Left colon (tissue), 2 donors: ENCODE measurements around the gene POU2AF2. TPM values are rescaled to one million over a fixed set of nuclear protein-coding genes. Genes with fewer than 3 reads are reported as not detected.
"Not testable (repeated sequence)": the region's sequence is repeated elsewhere in the genome, so short reads cannot be mapped to it uniquely, and the experiment has no call there.

Experiments
- ATAC-seq: fragments of 200-7000 bp; cut with Tn5 transposase; one replicate; pipeline ENCODE4 v1.9.1; 2020; ENCODE audit warnings: mild to moderate bottlenecking, moderate library complexity
- DNase-seq, 2 donors: peaks; one replicate each; pipeline ENCODE4 v3.0.0-alpha.2; 2020
- intact Hi-C, 2 donors: fragments of 100-400 bp; cut with DNase I in 1 of 2; cut with micrococcal nuclease in 1 of 2; formaldehyde crosslinking; loops; one replicate each; pipeline versions ENCODE4 v1.11.2 to v1.14.0; 2022; cut with DNase I, micrococcal nuclease
- long read RNA-seq: library from polyadenylated mRNA; unstranded; transcript quantifications from one replicate; pipeline ENCODE4 v2.0.0, GENCODE V29; 2021
- total RNA-seq, 2 donors: library from RNA; stranded (reverse); fragmentation: NEBNext Ultra II Directional; extraction: Animal tissue kit (Norgen Biotek cat#: 25700); gene quantifications; one replicate each; pipeline ENCODE4 v1.2.1, GENCODE V29; 2021
- donor health status: DM: no; HTN: no; CAD: no.
- donor health status: DM: yes; HTN: yes; CAD: no.

POU2AF2 gene, protein sequence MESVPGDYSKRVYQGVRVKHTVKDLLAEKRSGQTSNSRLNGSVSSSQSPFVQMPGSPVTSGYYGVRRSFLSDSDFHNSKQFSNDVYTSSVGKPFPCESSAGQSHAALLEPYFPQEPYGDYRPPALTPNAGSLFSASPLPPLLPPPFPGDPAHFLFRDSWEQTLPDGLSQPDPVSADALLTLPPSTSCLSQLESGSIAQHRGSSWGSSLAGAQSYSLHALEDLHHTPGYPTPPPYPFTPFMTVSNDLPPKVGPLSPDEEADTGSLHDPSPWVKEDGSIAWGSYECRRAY
- total RNA-seq, result 1 to 10 TPM; 1.4 to 1.5 TPM
- long read RNA-seq, result 0 reads

DNA sequence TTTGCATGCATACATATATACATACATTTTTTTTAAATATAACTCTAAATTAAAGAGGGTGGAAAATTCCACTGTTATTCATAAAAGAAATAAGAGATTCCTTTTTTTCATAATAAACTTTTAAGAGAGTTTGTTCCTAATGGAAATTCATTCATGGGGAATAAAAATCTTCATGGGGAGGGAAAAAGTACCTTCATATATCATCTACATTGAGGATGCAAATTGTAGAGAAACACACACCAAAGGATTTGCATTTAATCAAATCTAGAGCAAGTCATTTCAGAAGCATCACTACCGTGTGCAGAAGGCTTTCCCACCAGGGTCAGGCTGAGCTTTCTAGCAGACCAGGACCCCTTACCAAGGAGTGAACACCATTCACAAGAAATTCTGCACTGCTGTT, at the start of gene POU2AF2:
Gene POU2AF2 (plus strand): TSS at position 301 of the 400 bp plus-strand sequence. CDS start 129 bp downstream, outside the sequence.
- DNase-seq, result no peak
- ATAC-seq, result no peak
- intact Hi-C loops, result no loop called here

DNA sequence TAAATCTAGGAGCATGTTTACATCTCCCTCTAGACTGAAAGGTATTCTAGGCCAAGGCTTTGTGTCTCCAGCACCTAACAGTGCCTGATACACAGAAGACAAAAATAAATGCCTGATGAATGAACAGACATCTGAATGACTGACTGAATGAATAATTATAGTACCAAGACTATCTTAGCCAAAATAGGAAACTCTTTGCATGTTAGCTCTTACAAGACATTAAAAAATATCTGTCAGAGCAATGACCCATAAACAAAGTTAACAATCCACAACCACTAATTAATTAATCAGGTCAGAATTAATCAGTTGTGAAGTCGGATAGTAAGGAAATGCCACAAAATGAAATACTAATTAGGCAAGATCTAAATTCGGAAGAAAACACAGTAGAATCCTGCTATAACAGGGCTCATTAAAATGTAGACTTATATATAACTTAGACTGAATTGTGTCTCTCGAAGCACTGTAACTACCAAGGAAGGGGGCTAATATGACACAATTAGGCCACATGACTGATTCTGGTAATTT, 45.5 kb upstream of the POU2AF2 start:
- ATAC-seq (no peak), DNase-seq (no peak)
- intact Hi-C loops, result no loop called here

DNA sequence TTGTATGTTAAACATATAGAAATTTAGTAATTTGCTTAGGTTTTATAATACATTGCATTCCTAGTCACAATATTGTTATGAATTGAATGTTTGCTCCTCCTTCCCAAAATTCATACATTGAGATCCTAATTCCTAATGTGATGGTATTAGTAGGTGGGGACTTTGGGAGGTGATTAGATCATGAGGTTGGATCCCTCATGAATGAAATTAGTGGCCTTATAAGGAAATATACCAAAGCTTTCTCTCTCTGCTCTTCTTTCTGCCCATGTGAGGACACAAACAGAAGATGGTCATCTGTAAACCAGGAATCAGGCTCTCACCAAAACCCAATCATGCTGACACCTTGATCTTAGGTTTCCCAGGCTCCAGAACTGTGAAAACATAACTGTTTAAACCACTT, 41.3 kb upstream of the POU2AF2 start:
- ATAC-seq, result no peak
- DNase-seq, result no peak
- intact Hi-C loops, result no loop called here

DNA sequence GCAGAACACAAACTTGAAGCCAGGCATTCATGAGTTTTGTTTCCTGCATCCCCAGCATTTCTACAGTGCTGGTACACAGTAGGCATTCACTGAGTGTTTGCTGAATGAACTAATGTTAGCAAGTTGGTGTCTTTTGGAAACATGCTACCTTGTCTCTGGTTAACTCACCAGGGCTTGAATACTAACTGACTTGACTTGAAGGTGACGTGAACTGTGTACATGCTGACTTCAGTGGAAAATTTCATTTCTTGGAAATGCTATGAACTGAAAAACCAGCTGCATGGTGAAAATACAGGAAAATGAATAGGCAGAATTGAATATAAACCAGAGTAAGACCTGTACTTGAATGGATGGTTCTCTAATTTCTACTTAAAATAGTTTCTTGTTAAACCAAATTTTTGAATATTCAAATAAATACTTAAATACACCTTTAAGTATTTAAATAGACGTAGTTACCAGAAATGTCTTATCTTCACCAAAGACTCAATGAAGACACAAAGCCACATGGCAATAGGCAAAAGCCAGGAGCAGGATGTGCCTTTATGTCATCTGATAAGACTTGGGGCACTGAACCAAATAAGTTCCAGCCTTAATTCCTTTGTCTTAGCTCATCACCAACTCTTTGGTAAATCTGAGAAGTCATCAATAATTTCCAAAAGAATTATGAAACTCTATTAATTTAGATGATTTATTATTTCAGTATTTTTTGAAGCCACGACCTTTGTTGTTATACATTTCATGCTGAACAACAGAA, 39.7 kb upstream of the POU2AF2 start:
- intact Hi-C loops, result no loop called here
- ATAC-seq (no peak), DNase-seq (no peak)

DNA sequence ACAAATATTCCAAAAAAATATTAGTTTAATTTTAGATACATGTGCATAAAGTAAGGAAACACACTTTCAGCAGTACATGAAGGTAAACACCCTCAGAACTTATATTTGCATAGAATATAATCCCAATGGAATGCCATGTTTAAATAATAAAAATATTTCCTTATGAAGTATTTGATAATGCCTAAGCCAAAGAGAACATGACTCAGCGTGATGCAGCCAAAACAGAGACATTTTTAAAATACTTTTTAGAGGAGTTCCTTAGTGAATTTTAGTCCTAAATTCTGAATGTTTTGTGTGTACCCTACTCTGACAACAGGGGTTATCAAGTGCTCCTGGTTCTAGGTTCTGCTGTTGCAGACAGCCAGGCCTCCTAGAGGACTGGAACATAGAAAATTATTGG, 39.1 kb upstream of the POU2AF2 start:
- DNase-seq, result no peak
- no peak for ATAC-seq
- intact Hi-C loops, result no loop called here

DNA sequence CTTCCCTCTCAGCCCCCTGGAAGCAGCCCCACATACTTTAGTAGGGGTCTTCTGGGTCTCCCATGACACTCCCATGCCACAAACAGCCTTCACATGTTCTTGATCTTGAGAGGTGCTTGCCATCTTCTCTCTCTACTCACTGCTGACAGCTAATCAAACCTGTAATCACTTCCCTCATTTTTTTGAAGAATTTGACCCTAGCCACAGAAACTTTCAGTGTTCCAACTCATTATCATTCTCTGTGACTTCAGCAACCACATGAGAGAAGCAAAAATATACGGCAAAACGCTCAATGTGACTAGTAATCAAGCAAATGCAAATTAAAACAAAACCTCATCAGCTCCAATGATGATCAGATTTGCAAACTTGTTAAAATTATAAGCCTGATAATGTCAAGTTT, 38.3 kb upstream of the POU2AF2 start:
- intact Hi-C loops, result no loop called here
- ATAC-seq, result no peak

DNA sequence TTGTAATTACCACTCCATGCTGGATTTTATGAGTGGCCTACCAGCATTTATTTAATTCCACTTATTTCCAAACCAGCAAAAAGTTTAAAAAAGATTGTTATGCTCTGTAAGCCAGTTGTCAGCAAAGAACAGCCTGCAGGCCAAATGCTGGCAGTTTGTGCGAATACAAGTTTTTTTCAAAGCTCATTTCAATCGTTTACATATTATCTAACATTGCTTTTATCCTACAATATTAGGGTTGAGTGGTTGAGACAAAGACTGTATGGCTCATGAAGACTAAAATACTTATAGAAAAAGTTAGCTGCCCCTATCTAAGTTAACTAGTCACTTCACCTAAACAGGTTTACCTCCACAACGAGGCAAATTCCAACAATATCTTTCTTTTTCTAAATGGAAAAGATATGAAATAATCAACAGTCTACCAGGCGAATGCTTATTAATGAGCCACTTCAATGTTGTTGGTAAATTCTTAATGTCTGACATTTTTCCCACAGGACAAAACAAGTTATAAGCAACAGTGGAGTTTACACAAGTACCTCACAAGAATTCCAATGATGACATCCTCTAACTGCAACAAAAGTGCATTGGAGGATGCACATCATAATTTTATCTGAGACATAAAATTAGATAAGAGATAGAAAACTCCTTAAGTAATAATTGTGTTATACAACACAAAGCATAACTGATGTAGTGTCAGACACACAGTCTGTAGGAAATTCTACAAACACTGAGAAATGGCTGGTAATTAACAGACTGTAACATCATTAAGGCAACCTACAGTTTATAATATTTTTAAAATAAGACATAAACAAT, 35.8 kb upstream of the POU2AF2 start:
- intact Hi-C loops, result no loop called here
- no peak for ATAC-seq
- no peak for DNase-seq

More for the DNA sequence above, 38.3 kb upstream of the POU2AF2 start:
- no peak for DNase-seq

DNA sequence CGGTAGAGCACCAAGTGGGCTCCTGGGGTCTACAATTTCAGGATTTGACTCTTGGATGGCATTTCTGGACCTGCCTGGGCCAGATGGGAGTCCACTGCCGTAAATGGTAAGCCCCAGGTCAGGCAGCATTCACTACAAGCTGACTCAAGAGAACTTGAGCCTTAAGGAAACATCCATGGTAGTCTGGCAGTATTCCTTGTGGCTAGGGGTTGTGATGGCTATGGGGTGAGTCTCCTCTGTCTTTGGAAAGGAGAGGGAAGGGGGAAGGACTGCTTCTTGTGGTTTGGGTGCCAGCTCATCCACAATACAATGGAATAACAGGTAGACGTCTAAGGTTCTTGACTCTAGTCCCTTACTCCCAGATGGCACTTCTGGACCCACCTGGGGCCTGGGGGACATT, 32.3 kb upstream of the POU2AF2 start:
- intact Hi-C loops, result no loop called here
- DNase-seq (no peak), ATAC-seq (no peak)

DNA sequence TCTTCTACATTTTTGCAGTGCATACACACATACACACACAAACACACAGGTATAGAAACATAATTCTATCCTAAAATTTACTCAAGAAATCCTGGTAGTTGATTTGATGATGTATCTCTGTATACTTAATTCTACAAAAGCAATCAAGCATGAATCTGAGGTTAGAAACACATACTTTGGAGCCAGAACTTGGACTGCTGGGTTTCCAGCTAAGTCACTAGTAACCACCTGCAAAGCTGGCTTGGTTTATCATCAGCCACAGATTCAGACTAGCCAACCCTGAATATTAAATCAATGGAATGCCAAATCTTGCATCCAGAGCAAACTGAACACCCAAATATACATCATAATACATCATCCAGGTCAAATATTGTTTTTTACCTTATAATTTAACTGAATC, 24.8 kb upstream of the POU2AF2 start:
- no peak for DNase-seq
- intact Hi-C loops, result no loop called here

DNA sequence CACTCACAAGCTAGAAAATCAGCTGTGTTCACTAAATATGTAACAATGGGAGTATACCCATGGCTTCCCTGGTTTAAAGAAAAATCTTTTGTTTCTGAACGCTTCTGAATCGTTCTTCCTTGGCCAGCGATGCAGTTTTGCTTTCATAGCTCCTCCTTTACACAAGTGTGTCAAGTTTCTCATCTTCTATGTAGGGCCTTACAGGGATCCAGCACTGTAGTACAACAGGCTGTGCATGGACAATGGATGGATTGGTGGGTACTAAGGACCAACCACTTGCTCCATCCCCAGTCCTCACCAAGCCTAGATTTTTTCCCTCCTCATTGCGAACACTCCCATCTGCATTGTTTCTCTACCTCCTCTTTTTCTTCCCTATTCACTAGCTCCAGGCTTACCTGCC, 24.3 kb upstream of the POU2AF2 start:
- intact Hi-C loops, result no loop called here
- no peak for ATAC-seq
- no peak for DNase-seq

More for the DNA sequence above, 24.8 kb upstream of the POU2AF2 start:
- ATAC-seq, result no peak

DNA sequence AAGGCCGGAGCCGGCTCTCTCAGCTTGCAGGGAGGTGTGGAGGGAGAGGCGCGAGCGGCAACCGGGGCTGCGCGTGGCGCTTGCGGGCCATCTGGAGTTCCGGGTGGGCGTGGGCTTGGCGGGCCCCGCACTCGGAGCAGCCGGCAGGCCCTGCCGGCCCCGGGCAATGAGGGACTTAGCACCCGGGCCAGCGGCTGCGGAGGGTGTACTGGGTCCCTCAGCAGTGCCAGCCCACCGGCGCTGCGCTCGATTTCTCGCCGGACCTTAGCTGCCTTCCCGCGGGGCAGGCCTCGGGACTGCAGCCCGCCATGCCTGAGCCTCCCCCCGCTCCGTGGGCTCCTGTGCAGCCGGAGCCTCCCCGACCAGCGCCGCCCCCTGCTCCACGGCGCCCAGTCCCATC, 23.6 kb upstream of the POU2AF2 start:
- intact Hi-C loops, ATAC-seq, DNase-seq: not testable (repeated sequence)

DNA sequence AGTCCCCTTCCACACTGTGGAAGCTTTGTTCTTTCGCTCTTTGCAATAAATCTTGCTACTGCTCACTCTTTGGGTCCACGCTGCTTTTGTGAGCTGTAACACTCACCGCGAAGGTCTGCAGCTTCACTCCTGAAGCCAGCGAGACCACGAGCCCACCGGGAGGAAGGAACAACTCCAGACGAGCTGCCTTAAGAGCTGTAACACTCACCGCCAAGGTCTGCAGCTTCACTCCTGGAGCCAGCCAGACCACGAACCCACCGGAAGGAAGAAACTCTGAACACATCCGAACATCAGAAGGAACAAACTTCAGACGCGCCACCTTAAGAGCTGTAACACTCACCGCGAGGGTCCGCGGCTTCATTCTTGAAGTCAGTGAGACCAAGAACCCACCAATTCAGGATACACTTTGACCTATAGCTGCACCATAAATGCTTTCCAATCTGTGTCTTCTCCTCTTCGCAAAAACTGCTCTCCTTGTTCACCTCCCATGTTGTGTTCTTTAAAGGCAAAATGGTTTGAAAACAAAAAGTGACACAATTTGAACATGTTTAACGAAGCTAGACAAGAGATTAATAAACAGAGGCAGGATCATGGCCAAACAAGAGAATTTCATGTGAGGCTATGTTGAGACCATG, 22.6 kb upstream of the POU2AF2 start:
- intact Hi-C loops, result not testable (repeated sequence)

DNA sequence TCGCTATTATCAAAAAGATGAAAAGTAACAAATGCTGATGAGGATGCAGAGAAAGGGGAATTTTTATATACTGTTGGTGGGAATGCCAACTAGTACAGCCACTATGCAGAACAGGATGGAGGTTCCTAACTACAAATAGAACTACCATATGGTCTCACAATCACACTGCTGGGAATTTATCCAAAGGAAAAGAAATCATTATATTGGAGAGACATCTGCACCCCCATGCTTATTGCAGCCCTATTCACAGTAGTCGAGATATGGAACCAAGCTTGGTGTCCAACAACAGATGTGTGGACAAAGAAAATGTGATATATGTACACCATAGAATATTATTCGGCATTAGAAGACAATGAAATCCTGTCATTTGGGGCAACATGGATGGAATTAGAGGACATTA, 19.6 kb upstream of the POU2AF2 start:
- ATAC-seq (no peak), DNase-seq (no peak)
- intact Hi-C loops, result loop anchor here in 1 of 2 donors (5.0 kb wide), 1 partner anchor 514 kb away; the partner anchor contains the start of gene ARHGAP20

More for the DNA sequence above, 22.6 kb upstream of the POU2AF2 start:
- ATAC-seq, DNase-seq: not testable (repeated sequence)

DNA sequence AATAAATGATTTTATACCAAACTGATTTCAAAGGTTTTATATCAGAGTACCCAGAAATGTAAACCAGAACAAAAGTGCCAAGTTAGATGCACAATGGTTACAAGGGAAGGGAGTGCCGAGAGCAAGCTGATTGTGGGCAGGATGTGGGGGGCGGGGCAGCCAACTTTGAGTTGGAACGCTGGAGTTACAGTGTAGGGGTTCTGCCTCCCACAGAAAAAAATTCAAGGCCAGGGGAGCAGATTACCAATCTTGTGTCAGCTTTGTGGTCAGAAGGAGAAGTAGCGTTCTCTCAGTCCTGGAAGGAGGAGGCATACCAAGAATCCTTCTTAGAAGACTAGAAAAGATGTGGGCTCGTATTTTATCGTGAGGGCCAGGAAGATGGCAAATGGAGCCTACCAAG, 15.9 kb upstream of the POU2AF2 start:
- intact Hi-C loops, result loop anchor here in 1 of 2 donors (5.0 to 10.0 kb wide), 2 partner anchors 517 to 765 kb away; partner anchors contain the start of gene ARHGAP20
- no peak for DNase-seq
- ATAC-seq, result no peak

DNA sequence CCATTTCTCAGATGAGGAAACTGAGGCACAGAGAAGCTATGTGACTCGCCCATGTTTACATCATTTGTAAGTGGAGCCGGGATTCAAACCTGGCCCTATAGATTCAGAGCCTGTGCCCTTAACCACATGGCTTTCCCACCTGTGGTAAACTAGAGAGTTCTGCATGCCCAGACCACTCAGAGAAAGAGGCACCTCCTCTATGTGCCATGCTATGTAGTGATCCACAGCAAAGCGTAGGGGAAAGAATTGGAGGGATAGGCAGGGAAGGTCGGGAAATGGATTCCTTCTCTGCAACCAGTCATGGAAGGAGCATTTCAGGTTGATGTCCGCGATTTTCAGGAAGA, 15.4 kb upstream of the POU2AF2 start:
- DNase-seq (no peak), ATAC-seq (peak; percentile 57)
- intact Hi-C loops, result loop anchor here in 1 of 2 donors (10.0 kb wide), 1 partner anchor 765 kb away; no protein-coding TSS in a partner anchor

DNA sequence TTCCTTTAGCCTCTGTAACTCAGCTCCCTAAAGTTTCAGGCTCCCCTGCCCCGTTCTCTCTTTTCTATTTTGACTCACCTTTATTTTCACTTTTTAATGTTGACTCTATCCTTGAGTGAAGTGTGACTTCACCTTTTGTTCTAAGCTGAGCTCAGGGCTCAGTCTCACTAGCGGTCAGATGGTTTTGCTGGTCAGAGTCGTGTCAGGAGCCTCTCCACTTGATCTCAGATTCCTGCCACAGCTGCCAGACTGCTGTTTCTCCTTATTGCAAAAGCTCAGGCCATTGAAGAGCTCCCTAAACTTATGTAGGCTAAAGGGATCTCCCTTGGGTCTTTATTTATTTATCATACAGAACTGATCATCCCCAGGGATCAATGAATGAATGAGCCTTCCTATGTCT, 13.7 kb upstream of the POU2AF2 start:
- no peak for ATAC-seq
- intact Hi-C loops, result loop anchor here in 1 of 2 donors (10.0 kb wide), 1 partner anchor 767 kb away; no protein-coding TSS in a partner anchor
- no peak for DNase-seq

DNA sequence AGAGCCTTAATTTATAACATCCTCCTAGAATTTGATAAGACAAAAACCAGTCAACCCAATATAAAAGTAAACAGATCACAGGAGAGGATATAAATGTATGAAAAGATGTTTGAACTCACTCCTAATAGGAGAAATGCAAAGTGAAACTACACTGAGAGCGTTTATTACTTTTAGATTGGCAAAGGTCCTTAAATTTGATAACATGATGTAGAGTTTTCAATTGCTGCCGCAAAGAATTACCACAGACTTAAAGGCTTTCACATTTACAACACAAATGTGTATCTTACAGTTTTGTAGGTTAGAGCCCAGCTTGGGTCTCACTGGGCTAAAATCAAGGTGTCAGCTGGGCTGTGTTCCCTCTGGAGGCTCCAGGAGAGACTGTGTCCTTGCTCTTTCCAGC, 9.1 kb upstream of the POU2AF2 start:
- intact Hi-C loops, result loop anchor here in 1 of 2 donors (10.0 kb wide), 1 partner anchor 772 kb away; no protein-coding TSS in a partner anchor

DNA sequence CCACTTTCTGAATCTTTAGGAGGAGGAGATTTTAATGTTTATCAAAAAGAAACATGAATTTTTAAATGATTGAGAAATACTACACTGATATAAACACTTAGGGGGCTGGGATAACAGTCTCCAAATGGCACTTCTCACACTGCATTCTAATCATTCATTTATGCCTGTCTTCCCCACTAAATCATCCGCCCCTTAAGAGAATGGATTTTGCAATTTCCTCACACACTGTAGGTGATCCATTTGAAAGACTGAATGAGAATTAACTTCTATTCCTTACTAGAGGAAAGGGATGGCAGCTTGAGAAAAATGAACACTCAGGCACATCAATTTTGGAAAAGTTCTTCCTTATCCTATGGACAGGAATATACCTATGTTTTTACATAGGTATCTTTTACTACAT, 7.6 kb upstream of the POU2AF2 start:
- intact Hi-C loops, result loop anchor here in 1 of 2 donors (10.0 kb wide), 1 partner anchor 773 kb away; no protein-coding TSS in a partner anchor
- DNase-seq, result no peak
- no peak for ATAC-seq

More for the DNA sequence above, 9.1 kb upstream of the POU2AF2 start:
- no peak for DNase-seq
- peak; percentile 72 for ATAC-seq
